Measurements from ENCODE around the gene GRM8.

Gene GRM8

GRCh38 chr7:126803990-126804389, 448.8 kb downstream of the GRM8 start:
- no peak for DNase-seq

- peak; percentile 74 to 79 for DNase-seq
These were observed 449.6 kb downstream of the GRM8 start for GRCh38 chr7:126803060-126803665.

GRCh38 chr7:126801733-126802132, 451.0 kb downstream of the GRM8 start:
- DNase-seq, result no peak

GRCh38 chr7:126799541-126799940, 453.2 kb downstream of the GRM8 start:
- no peak for DNase-seq

- no peak for DNase-seq
These were observed 460.2 kb downstream of the GRM8 start for GRCh38 chr7:126792521-126792920.

GRCh38 chr7:126791306-126791705, 461.4 kb downstream of the GRM8 start:
- no peak for DNase-seq

GRCh38 chr7:126790763-126791162, 462.0 kb downstream of the GRM8 start:
- DNase-seq, result peak in 1 of 2 experiments; percentile 16

- no peak for DNase-seq
These were observed 469.1 kb downstream of the GRM8 start for GRCh38 chr7:126783613-126784012.

- DNase-seq, result peak; percentile 21 to 59
These were observed 471.7 kb downstream of the GRM8 start for GRCh38 chr7:126780993-126781392.

- DNase-seq, result peak; percentile 89 to 91
These were observed 474.6 kb downstream of the GRM8 start for GRCh38 chr7:126778101-126778500.

GRCh38 chr7:126776498-126776897, 476.2 kb downstream of the GRM8 start:
- DNase-seq, result no peak

GRCh38 chr7:126774077-126774476, 478.7 kb downstream of the GRM8 start:
- DNase-seq, result no peak

GRCh38 chr7:126768836-126769235, 483.9 kb downstream of the GRM8 start:
- no peak for DNase-seq

GRCh38 chr7:126760914-126761577, 491.7 kb downstream of the GRM8 start:
- DNase-seq, result no peak

- no peak for DNase-seq
These were observed 497.4 kb downstream of the GRM8 start for GRCh38 chr7:126755381-126755780.

GRCh38 chr7:126750207-126750911, 502.4 kb downstream of the GRM8 start:
- DNase-seq, result no peak

GRCh38 chr7:126728967-126729366, 523.8 kb downstream of the GRM8 start:
- DNase-seq, result no peak

GRCh38 chr7:126727930-126728391, 524.8 kb downstream of the GRM8 start:
- DNase-seq, result no peak

- no peak for DNase-seq
These were observed 528.7 kb downstream of the GRM8 start for GRCh38 chr7:126723966-126724544.

- no peak for DNase-seq
These were observed 532.5 kb downstream of the GRM8 start for GRCh38 chr7:126720232-126720631.

GRCh38 chr7:126718419-126718818, 534.3 kb downstream of the GRM8 start:
- DNase-seq, result no peak

GRCh38 chr7:126716321-126716720, 536.4 kb downstream of the GRM8 start:
- DNase-seq, result no peak

GRCh38 chr7:126715076-126715475, 537.7 kb downstream of the GRM8 start:
- peak; percentile 17 to 24 for DNase-seq
